NCI-H345 (cell line): ENCODE data around the gene ENPP5.
A peak's percentile ranks its signal among the peaks of the same experiment; 100 is the strongest.

ENCODE experiments used
- DNase-seq: peaks from one replicate; lab custom pipeline; 2025; lab: John Stamatoyannopoulos, UW

Gene ENPP5

GRCh38 chr6:46170357-46171289 lies at the start of gene ENPP5:
ENPP5 (minus strand) TSS chr6:46170980; CDS start chr6:46168262, 2,718 bp downstream.
- DNase-seq = peak; percentile 98

GRCh38 chr6:46219661-46220060 lies 48.9 kb upstream of the ENPP5 start:
- DNase-seq = no peak

GRCh38 chr6:46218457-46218856 lies 47.7 kb upstream of the ENPP5 start:
- DNase-seq = no peak

- DNase-seq = no peak
Observed at GRCh38 chr6:46217671-46218131, 46.9 kb upstream of the ENPP5 start.

GRCh38 chr6:46216879-46217278 lies 46.1 kb upstream of the ENPP5 start:
- DNase-seq = no peak

- DNase-seq = no peak
Observed at GRCh38 chr6:46215777-46216176, 45.0 kb upstream of the ENPP5 start.

GRCh38 chr6:46215213-46215612 lies 44.4 kb upstream of the ENPP5 start:
- no peak for DNase-seq

GRCh38 chr6:46211917-46212316 lies 41.1 kb upstream of the ENPP5 start:
- DNase-seq = no peak

- no peak for DNase-seq
Observed at GRCh38 chr6:46210294-46210693, 39.5 kb upstream of the ENPP5 start.

GRCh38 chr6:46208303-46208702 lies 37.5 kb upstream of the ENPP5 start:
- no peak for DNase-seq

- no peak for DNase-seq
Observed at GRCh38 chr6:46207174-46207573, 36.4 kb upstream of the ENPP5 start.

- DNase-seq = no peak
Observed at GRCh38 chr6:46204880-46205650, 34.3 kb upstream of the ENPP5 start.

GRCh38 chr6:46203391-46204177 lies 32.8 kb upstream of the ENPP5 start:
- DNase-seq = no peak

- DNase-seq = no peak
Observed at GRCh38 chr6:46201702-46202101, 30.9 kb upstream of the ENPP5 start.

GRCh38 chr6:46199387-46199786 lies 28.6 kb upstream of the ENPP5 start:
- DNase-seq = no peak

- no peak for DNase-seq
Observed at GRCh38 chr6:46191961-46192360, 21.2 kb upstream of the ENPP5 start.

GRCh38 chr6:46190889-46191288 lies 20.1 kb upstream of the ENPP5 start:
- no peak for DNase-seq

- no peak for DNase-seq
Observed at GRCh38 chr6:46189726-46190125, 18.9 kb upstream of the ENPP5 start.

GRCh38 chr6:46186583-46186982 lies 15.8 kb upstream of the ENPP5 start:
- DNase-seq = no peak

GRCh38 chr6:46184114-46184513 lies 13.3 kb upstream of the ENPP5 start:
- no peak for DNase-seq

GRCh38 chr6:46175976-46176375 lies 5.2 kb upstream of the ENPP5 start:
- DNase-seq = no peak

GRCh38 chr6:46175446-46175845 lies 4.7 kb upstream of the ENPP5 start:
- no peak for DNase-seq
